RWPE2 (cell line): ENCODE measurements around the gene CCL23.
A peak's percentile ranks its signal among the peaks of the same experiment; 100 is the strongest.

Experiments used
- ATAC-seq: fragments of 200-7000 bp; cut with Tn5 transposase; 3 replicates; pipeline ENCODE4 v1.9.1; 2021; ENCODE audit warnings: low read depth
- DNase-seq: peaks from one replicate; pipeline ENCODE4 v3.0.0-alpha.2; 2020; ENCODE audit warnings: low spot score
- H3K27ac ChIP-seq: fragments of 450-650 bp; 2 replicates; pipeline ENCODE4 v1.5.1; 2017; ENCODE audit warnings: mild to moderate bottlenecking; ENCODE audit not compliant: poor library complexity, severe bottlenecking
- H3K27me3 ChIP-seq: fragments of 250-450 bp; sonication (Bioruptor Pico); 2 replicates; pipeline ENCODE4 v1.5.1; 2021; ENCODE audit warnings: mild to moderate bottlenecking, moderate library complexity; ENCODE audit not compliant: insufficient read depth, poor library complexity, severe bottlenecking
- H3K36me3 ChIP-seq: fragments of 250-450 bp; sonication (Bioruptor Pico); 2 replicates; pipeline ENCODE4 v1.5.1; 2020; ENCODE audit warnings: low read depth, mild to moderate bottlenecking, moderate library complexity
- H3K4me1 ChIP-seq: fragments of 250-450 bp; sonication (Bioruptor Pico); 2 replicates; pipeline ENCODE4 v1.5.1; 2021; ENCODE audit warnings: mild to moderate bottlenecking, moderate library complexity; ENCODE audit not compliant: insufficient read depth, poor library complexity, severe bottlenecking
- H3K4me3 ChIP-seq: fragments of 250-450 bp; sonication (Bioruptor Pico); 2 replicates; pipeline ENCODE4 v1.5.1; 2021; ENCODE audit warnings: mild to moderate bottlenecking, moderate library complexity; ENCODE audit not compliant: severe bottlenecking
- H3K9me3 ChIP-seq: fragments of 250-450 bp; sonication (Bioruptor Pico); 2 replicates; pipeline ENCODE4 v1.5.1; 2021; ENCODE audit warnings: mild to moderate bottlenecking, moderate library complexity; ENCODE audit not compliant: severe bottlenecking
- CTCF ChIP-seq: fragments of 450-650 bp; IDR thresholded peaks from one replicate; pipeline ENCODE4 v1.5.1; 2017; ENCODE audit warnings: mild to moderate bottlenecking, moderate library complexity; ENCODE audit not compliant: poor library complexity, severe bottlenecking

CCL23 gene

GRCh38 chr17:36011201-36011600 lies 6.6 kb downstream of the CCL23 start:
- Histone ChIP-seq H3K27ac (no peak overlapping the region), H3K4me3 (no peak overlapping the region), H3K9me3 (no peaks in the 10 kb centered on the region), H3K36me3 (no peaks in the 10 kb centered on the region), H3K27me3 (no peaks in the 10 kb centered on the region), H3K4me1 (no peaks in the 10 kb centered on the region)
- ATAC-seq: no peak
- TF ChIP-seq CTCF: no peak
- DNase-seq: no peak

GRCh38 chr17:36008998-36009665 lies 8.6 kb downstream of the CCL23 start:
- Histone ChIP-seq H3K9me3 (no peaks in the 10 kb centered on the region), H3K36me3 (no peaks in the 10 kb centered on the region), H3K4me1 (no peaks in the 10 kb centered on the region), H3K27ac (no peak overlapping the region), H3K27me3 (no peaks in the 10 kb centered on the region), H3K4me3 (no peak overlapping the region)
- ATAC-seq: no peak
- no peak for DNase-seq
- peak; percentile 32 for TF ChIP-seq CTCF

- no peak overlapping the region for H3K27ac ChIP-seq
- DNase-seq (no peak), ATAC-seq (no peak)
- no peaks in the 10 kb centered on the region for H3K36me3 ChIP-seq
- TF ChIP-seq CTCF: no peak
- H3K27me3 ChIP-seq: no peaks in the 10 kb centered on the region
- no peak overlapping the region for H3K4me3 ChIP-seq
- no peaks in the 10 kb centered on the region for H3K4me1 ChIP-seq
- no peaks in the 10 kb centered on the region for H3K9me3 ChIP-seq
Measured at GRCh38 chr17:36004594-36005108, 13.1 kb downstream of the CCL23 start.

GRCh38 chr17:36002631-36003030 lies 15.1 kb downstream of the CCL23 start:
- Histone ChIP-seq H3K9me3 (no peaks in the 10 kb centered on the region), H3K27ac (no peak overlapping the region), H3K36me3 (no peaks in the 10 kb centered on the region), H3K4me3 (no peak overlapping the region), H3K27me3 (no peaks in the 10 kb centered on the region), H3K4me1 (no peaks in the 10 kb centered on the region)
- TF ChIP-seq CTCF: no peak
- ATAC-seq (no peak), DNase-seq (no peak)

- Histone ChIP-seq H3K36me3 (no peaks in the 10 kb centered on the region), H3K9me3 (no peaks in the 10 kb centered on the region), H3K27ac (no peak overlapping the region), H3K27me3 (no peaks in the 10 kb centered on the region), H3K4me1 (no peaks in the 10 kb centered on the region), H3K4me3 (no peak overlapping the region)
- ATAC-seq: no peak
- DNase-seq: no peak
- TF ChIP-seq CTCF: no peak
Measured at GRCh38 chr17:36001862-36002603, 15.7 kb downstream of the CCL23 start.
